HCT116 (cell line): Measurements from ENCODE around the gene SPATA17. TPM values are rescaled to one million over a fixed set of nuclear protein-coding genes. Genes with fewer than 3 reads are reported as not detected.

Source experiments
- ATAC-seq: fragments of 200-7000 bp; cut with Tn5 transposase; 2 replicates; pipeline ENCODE4 v1.9.1; 2020; ENCODE audit warnings: mild to moderate bottlenecking, moderate library complexity
- Bru-seq: library from RNA; stranded (reverse); fragments of 400-500 nt; gene quantifications from one replicate; lab custom pipeline; 2021; lab: Mats Ljungman, UMichigan
- BruChase-seq, 2 experiments: library from RNA; stranded (reverse); fragments of 400-500 nt; gene quantifications; one replicate each; lab custom pipeline; 2021; lab: Mats Ljungman, UMichigan
- BruUV-seq: library from RNA; stranded (reverse); fragments of 400-500 nt; replicated peaks from 2 replicates; lab custom pipeline; 2021; lab: Mats Ljungman, UMichigan
- CTCF ChIA-PET: fragments of 300-600 bp; sonication (Branson Sonifier 250); formaldehyde crosslinking; loops from one replicate; lab custom pipeline; 2021; ENCODE audit warnings: antibody characterized with exemption; lab: Charles Lee
- POLR2A ChIA-PET: fragments of 300-600, 350-600 bp; sonication (Branson Sonifier 250); formaldehyde crosslinking; loops from one replicate; lab custom pipeline; 2021; ENCODE audit warnings: antibody characterized with exemption; lab: Charles Lee
- RAD21 ChIA-PET, 2 experiments: fragments of 300-600 bp; sonication (Branson Sonifier 250); formaldehyde crosslinking; loops; one replicate each; lab custom pipeline; 2023; ENCODE audit warnings: low total read pairs in 2 of 2; ENCODE audit not compliant: uncharacterized antibody in 2 of 2, unreplicated experiment in 2 of 2, low non-redundant PET in 1 of 2; lab: Charles Lee
- DNase-seq: peaks from one replicate; pipeline ENCODE4 v3.0.0-alpha.2; 2010; ENCODE audit warnings: low read depth, low spot score
- H2AFZ ChIP-seq: fragments of 200-600 bp; shearing (Covaris generic), sonication (generic); 2 replicates; pipeline ENCODE4 v1.6.1; 2017; ENCODE audit warnings: low read depth, mixed run types, mixed read lengths, antibody characterized with exemption, low read length; ENCODE audit not compliant: poor library complexity, severe bottlenecking
- H3K27ac ChIP-seq: 2 replicates; pipeline ENCODE4 v1.5.1; 2012; ENCODE audit warnings: low read depth, low read length
- H3K27me3 ChIP-seq: fragments of 200-600 bp; sonication (generic); 2 replicates; pipeline ENCODE4 v1.6.1; 2016; ENCODE audit warnings: mixed run types, low read length, mixed read lengths; ENCODE audit not compliant: insufficient read depth
- H3K36me3 ChIP-seq, 2 experiments: fragments of 200-500 bp in 1 of 2; fragments of 200-600 bp in 1 of 2; sonication (Bioruptor generic) in 1 of 2; sonication (generic) in 1 of 2; 2 replicates each; pipeline versions ENCODE4 v1.5.1 to v1.6.1; 2014 to 2016; ENCODE audit warnings: low read length in 2 of 2, inconsistent platforms in 1 of 2, mixed read lengths in 1 of 2, mixed run types in 1 of 2; ENCODE audit not compliant: insufficient read depth in 2 of 2, control insufficient read depth in 1 of 2
- H3K4me1 ChIP-seq, 2 experiments: fragments of 200-600 bp in 1 of 2; sonication (generic) in 1 of 2; 2 replicates each; pipeline versions ENCODE4 v1.5.1 to v1.6.1; 2012 to 2017; ENCODE audit warnings: low read length in 2 of 2, inconsistent platforms in 1 of 2, mild to moderate bottlenecking in 1 of 2, mixed read lengths in 1 of 2, mixed run types in 1 of 2, moderate library complexity in 1 of 2; ENCODE audit not compliant: insufficient read depth in 2 of 2, control insufficient read depth in 1 of 2
- H3K4me2 ChIP-seq: fragments of 200-600 bp; sonication (generic); 2 replicates; pipeline ENCODE4 v1.6.1; 2017; ENCODE audit warnings: mixed run types, low read length, mixed read lengths
- H3K4me3 ChIP-seq, 2 experiments: fragments of 200-600 bp in 1 of 2; sonication (generic) in 1 of 2; replicated peaks in 1 of 2; 2 replicates each; pipeline ENCODE4 v1.5.1; 2011 to 2016; ENCODE audit warnings: low read length in 2 of 2, control low read depth in 1 of 2, low read depth in 1 of 2, mild to moderate bottlenecking in 1 of 2, mixed read lengths in 1 of 2, mixed run types in 1 of 2
- H3K79me2 ChIP-seq: fragments of 200-600 bp; sonication (generic); 2 replicates; pipeline ENCODE4 v1.6.1; 2017; ENCODE audit warnings: mild to moderate bottlenecking, mixed run types, low read length, moderate library complexity, mixed read lengths; ENCODE audit not compliant: insufficient read depth
- H3K9ac ChIP-seq: fragments of 200-600 bp; sonication (generic); 2 replicates; pipeline ENCODE4 v1.6.1; 2016; ENCODE audit warnings: low read length, mixed read lengths
- H3K9me2 ChIP-seq: fragments of 200-600 bp; sonication (generic), shearing (Covaris generic); 2 replicates; pipeline ENCODE4 v1.6.1; 2017; ENCODE audit warnings: mixed run types, mild to moderate bottlenecking, moderate library complexity; ENCODE audit not compliant: insufficient read depth
- H3K9me3 ChIP-seq, 2 experiments: fragments of 200-500 bp in 1 of 2; fragments of 200-600 bp in 1 of 2; sonication (Bioruptor generic) in 1 of 2; sonication (generic) in 1 of 2; 2 replicates each; pipeline ENCODE4 v1.6.1; 2014 to 2017; ENCODE audit warnings: low read length in 2 of 2, mixed read lengths in 2 of 2, inconsistent platforms in 1 of 2, low read depth in 1 of 2, mild to moderate bottlenecking in 1 of 2, mixed run types in 1 of 2, moderate library complexity in 1 of 2; ENCODE audit not compliant: control insufficient read depth in 1 of 2, insufficient read depth in 1 of 2
- H4K20me1 ChIP-seq: fragments of 200-600 bp; sonication (generic), shearing (Covaris generic); 2 replicates; pipeline ENCODE4 v1.6.1; 2017; ENCODE audit warnings: mixed run types, mild to moderate bottlenecking, moderate library complexity; ENCODE audit not compliant: insufficient read depth
- CBX3 ChIP-seq: IDR thresholded peaks from 2 replicates; pipeline ENCODE4 v1.6.1; 2012; ENCODE audit warnings: low read depth
- CTCF ChIP-seq, 3 experiments: fragments of 200-600 bp in 1 of 3; sonication (generic) in 1 of 3; IDR thresholded peaks in 2 of 3; conservative IDR thresholded peaks in 1 of 3; 2 replicates each; pipeline ENCODE4 v1.5.1; 2012 to 2017; ENCODE audit warnings: low read depth in 2 of 3, low read length in 2 of 3, antibody characterized with exemption in 1 of 3, borderline replicate concordance in 1 of 3, control low read depth in 1 of 3, mild to moderate bottlenecking in 1 of 3, mixed read lengths in 1 of 3, mixed run types in 1 of 3, moderate library complexity in 1 of 3; ENCODE audit not compliant: insufficient read depth in 1 of 3
- EGR1 ChIP-seq: IDR thresholded peaks from 2 replicates; pipeline ENCODE4 v1.6.1; 2012; ENCODE audit warnings: low read depth
- ELF1 ChIP-seq: IDR thresholded peaks from 2 replicates; pipeline ENCODE4 v1.6.1; 2012; ENCODE audit warnings: low read depth, borderline replicate concordance
- EZH2phosphoT487 ChIP-seq: fragments of 200-600 bp; IDR thresholded peaks from 2 replicates; pipeline ENCODE4 v1.6.1; 2018; ENCODE audit warnings: antibody characterized with exemption, borderline replicate concordance
- FOSL1 ChIP-seq: IDR thresholded peaks from 2 replicates; pipeline ENCODE4 v1.6.1; 2012; ENCODE audit warnings: low read depth
- JUND ChIP-seq: IDR thresholded peaks from 2 replicates; pipeline ENCODE4 v1.6.1; 2012
- POLR2A ChIP-seq: IDR thresholded peaks from 2 replicates; pipeline ENCODE4 v1.7.0; 2011; ENCODE audit warnings: borderline replicate concordance; ENCODE audit not compliant: insufficient read depth, insufficient read length; ENCODE audit errors: extremely low read depth
- POLR2AphosphoS5 ChIP-seq: IDR thresholded peaks from 2 replicates; pipeline ENCODE4 v1.6.1; 2011; ENCODE audit warnings: mild to moderate bottlenecking, low read depth, low read length, moderate library complexity
- RAD21 ChIP-seq: IDR thresholded peaks from 2 replicates; pipeline ENCODE4 v1.6.1; 2012; ENCODE audit warnings: low read depth, mild to moderate bottlenecking
- SP1 ChIP-seq: IDR thresholded peaks from 2 replicates; pipeline ENCODE4 v1.6.1; 2012; ENCODE audit warnings: low read depth
- SRF ChIP-seq: IDR thresholded peaks from 2 replicates; pipeline ENCODE4 v1.6.1; 2012; ENCODE audit warnings: low read depth
- TCF7L2 ChIP-seq: IDR thresholded peaks from 2 replicates; pipeline ENCODE4 v1.7.0; 2011; ENCODE audit warnings: borderline replicate concordance, inconsistent platforms; ENCODE audit not compliant: insufficient read depth, insufficient read length; ENCODE audit errors: extremely low read depth
- YY1 ChIP-seq: IDR thresholded peaks from 2 replicates; pipeline ENCODE4 v1.6.1; 2011; ENCODE audit warnings: low read length, low read depth, moderate library complexity, mild to moderate bottlenecking; ENCODE audit not compliant: insufficient replicate concordance; ENCODE audit errors: extremely low read depth
- ZFX ChIP-seq: fragments of 450-650 bp; IDR thresholded peaks from 2 replicates; pipeline ENCODE4 v1.6.1; 2017
- ZNF274 ChIP-seq: fragments of 200-500 bp; sonication (Bioruptor generic); IDR thresholded peaks from 2 replicates; pipeline ENCODE4 v1.6.1; 2014; ENCODE audit warnings: mild to moderate bottlenecking, low read depth, low read length, inconsistent platforms
- intact Hi-C: fragments of 100-400 bp; cut with micrococcal nuclease; formaldehyde crosslinking; loops from 2 replicates; pipeline ENCODE4 v1.10.0; 2022
- long read RNA-seq: library from polyadenylated mRNA; unstranded; transcript quantifications from one replicate; pipeline ENCODE4 v2.0.0, GENCODE V29; 2021; ENCODE audit not compliant: unreplicated experiment
- polyA plus RNA-seq: library from polyadenylated mRNA; unstranded; fragments of >200 nt; gene quantifications from 2 replicates; pipeline ENCODE4 v1.2.1, GENCODE V29; 2012; ENCODE audit warnings: missing spikeins
- total RNA-seq: library from RNA; stranded (reverse); gene quantifications from one replicate; pipeline ENCODE4 v1.2.1, GENCODE V29; 2021; ENCODE audit not compliant: unreplicated experiment
- TF ChIP-seq, protein P1 (sequence below): IDR thresholded peaks from 2 replicates; pipeline ENCODE4 v1.6.1; 2011; ENCODE audit warnings: mild to moderate bottlenecking, low read length, moderate library complexity; ENCODE audit not compliant: insufficient replicate concordance; ENCODE audit errors: extremely low read depth
- TF ChIP-seq, protein P2 (sequence below): IDR thresholded peaks from 2 replicates; pipeline ENCODE4 v1.6.1; 2012

The SPATA17 gene, protein sequence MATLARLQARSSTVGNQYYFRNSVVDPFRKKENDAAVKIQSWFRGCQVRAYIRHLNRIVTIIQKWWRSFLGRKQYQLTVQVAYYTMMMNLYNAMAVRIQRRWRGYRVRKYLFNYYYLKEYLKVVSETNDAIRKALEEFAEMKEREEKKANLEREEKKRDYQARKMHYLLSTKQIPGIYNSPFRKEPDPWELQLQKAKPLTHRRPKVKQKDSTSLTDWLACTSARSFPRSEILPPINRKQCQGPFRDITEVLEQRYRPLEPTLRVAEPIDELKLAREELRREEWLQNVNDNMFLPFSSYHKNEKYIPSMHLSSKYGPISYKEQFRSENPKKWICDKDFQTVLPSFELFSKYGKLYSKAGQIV
- total RNA-seq (2.5 TPM), Bru-seq, nascent RNA (percentile 43 among the genes with signal in this experiment), BruChase-seq, experiment 1, labeled RNA remaining after a 6-hour chase (percentile 25 among the genes with signal in this experiment), BruChase-seq, experiment 2, labeled RNA remaining after a 2-hour chase (percentile 35 among the genes with signal in this experiment)
- polyA plus RNA-seq, result 0.76 and 1.3 TPM in 2 replicates
- long read RNA-seq, partial matches to known transcripts, result 1 of 3 reads
- long read RNA-seq, other reads (novel, unspliced or antisense), result 2 of 3 reads

DNA sequence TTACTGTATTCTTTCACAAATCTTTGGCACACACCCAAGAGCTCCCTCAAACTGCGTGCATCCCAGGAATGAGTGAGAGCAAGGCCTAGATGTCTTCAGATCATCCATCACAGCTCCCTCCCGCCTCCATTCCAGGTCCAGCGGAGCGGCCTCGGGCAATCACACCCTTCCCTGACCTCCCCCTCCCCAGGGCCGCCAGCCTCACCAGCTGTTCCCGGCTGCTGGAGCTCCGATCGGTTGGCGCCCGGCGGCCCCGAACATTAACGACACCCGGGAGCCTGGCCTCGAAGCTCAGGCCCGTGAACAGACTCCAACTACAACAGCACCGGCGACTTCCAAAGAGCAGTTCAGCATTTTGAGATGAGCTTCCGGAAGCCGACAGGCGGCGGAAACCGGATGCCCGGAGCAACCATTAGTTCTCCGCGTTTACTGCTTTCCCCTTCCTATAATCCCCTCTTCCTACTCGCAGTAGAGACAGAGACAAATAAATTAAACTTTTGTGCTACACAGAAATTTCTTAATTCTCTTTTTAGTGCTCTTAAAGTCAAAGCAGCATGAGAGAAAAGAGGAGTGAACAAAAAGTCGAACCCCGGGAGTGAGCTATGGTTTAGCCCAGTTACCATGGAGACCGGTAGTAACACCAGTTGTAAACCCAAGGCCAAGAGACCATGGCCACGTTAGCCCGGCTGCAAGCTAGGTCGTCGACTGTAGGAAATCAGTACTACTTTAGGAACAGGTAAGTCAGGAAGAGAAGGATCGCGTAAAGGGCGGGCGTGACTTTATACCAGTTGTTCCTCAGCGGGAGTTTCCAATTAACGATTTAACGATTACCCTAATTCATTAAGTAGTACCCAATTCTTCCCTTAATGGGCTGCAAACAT, at the start of gene SPATA17, which contains the start of gene GPATCH2:
TSS of gene SPATA17 (plus strand) at position 634 of the 881 bp plus-strand sequence. CDS start at position 669, 35 bp downstream.
TSS of gene GPATCH2 (minus strand) at position 380 of the 881 bp plus-strand sequence. CDS start at position 261, 119 bp downstream.
- Histone ChIP-seq H3K9ac (peak within 1 kb of the TSS; percentile 77), H2AFZ (peak within 1 kb of the TSS; percentile 96), H3K36me3 (no peaks in the 10 kb centered on the region), H4K20me1 (peaks cover 7% of the 10 kb centered on the region; the same call in 1 of the 2 replicates), H3K9me3 (no peaks in the 10 kb centered on the region), H3K4me1 (peaks cover 0 to 12% of the 10 kb centered on the region in 2 experiments; a peak in 1 of 4 replicates), H3K27me3 (no peaks in the 10 kb centered on the region), H3K27ac (peak within 1 kb of the TSS; percentile 63), H3K4me2 (peak within 1 kb of the TSS; percentile 94), H3K79me2 (peaks cover 49% of the 10 kb centered on the region), H3K4me3 (peak within 1 kb of the TSS; percentile 73 to 83), H3K9me2 (no peaks in the 10 kb centered on the region)
- CTCF ChIA-PET, result interaction anchor here (0.6 to 0.8 kb wide), 2 partner anchors 9 to 186 kb away, joined by 3 read pairs; no protein-coding TSS in a partner anchor
- RAD21 ChIA-PET, result no interaction called here
- ATAC-seq, result peak; percentile 89
- DNase-seq, result peak; percentile 83
- intact Hi-C loops, result loop anchor here (10.0 kb wide), 1 partner anchor 654 kb away; the partner anchor contains the start of gene RRP15
- no TSS peak for BruUV-seq
- POLR2A ChIA-PET, result interaction anchor here (0.6 to 1.6 kb wide), 6 partner anchors 9 to 83 kb away, joined by 3 to 6 read pairs (median 4); no protein-coding TSS in a partner anchor
- TF ChIP-seq CBX3 (no peak), FOSL1 (no peak), SP1 (peak; percentile 52; the same call in 1 of the 2 replicates), ZNF274 (no peak), ZFX (peak; percentile 69), RAD21 (no peak), EGR1 (no peak), SRF (no peak), ELF1 (peak; percentile 33), EZH2phosphoT487 (no peak), TCF7L2 (peak; percentile 64), YY1 (peak; percentile 69), CTCF (IDR thresholded peaks at IDR 0.05 in 2 of 3, conservative IDR thresholded peaks at IDR 0.05 in 1 of 3; ENCODE audit: borderline replicate concordance in 1 of 3, insufficient read depth in 1 of 3, low read depth in 2 of 3, low read length in 2 of 3) (peak in 2 of 3 experiments; percentile 6 to 30; a peak in 1 of 6 replicates), JUND (peak; percentile 69), POLR2A (peak; percentile 79), POLR2AphosphoS5 (peak; percentile 91)
- TF ChIP-seq, protein P1, sequence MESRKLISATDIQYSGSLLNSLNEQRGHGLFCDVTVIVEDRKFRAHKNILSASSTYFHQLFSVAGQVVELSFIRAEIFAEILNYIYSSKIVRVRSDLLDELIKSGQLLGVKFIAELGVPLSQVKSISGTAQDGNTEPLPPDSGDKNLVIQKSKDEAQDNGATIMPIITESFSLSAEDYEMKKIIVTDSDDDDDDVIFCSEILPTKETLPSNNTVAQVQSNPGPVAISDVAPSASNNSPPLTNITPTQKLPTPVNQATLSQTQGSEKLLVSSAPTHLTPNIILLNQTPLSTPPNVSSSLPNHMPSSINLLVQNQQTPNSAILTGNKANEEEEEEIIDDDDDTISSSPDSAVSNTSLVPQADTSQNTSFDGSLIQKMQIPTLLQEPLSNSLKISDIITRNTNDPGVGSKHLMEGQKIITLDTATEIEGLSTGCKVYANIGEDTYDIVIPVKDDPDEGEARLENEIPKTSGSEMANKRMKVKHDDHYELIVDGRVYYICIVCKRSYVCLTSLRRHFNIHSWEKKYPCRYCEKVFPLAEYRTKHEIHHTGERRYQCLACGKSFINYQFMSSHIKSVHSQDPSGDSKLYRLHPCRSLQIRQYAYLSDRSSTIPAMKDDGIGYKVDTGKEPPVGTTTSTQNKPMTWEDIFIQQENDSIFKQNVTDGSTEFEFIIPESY, result no peak
- TF ChIP-seq, protein P2, sequence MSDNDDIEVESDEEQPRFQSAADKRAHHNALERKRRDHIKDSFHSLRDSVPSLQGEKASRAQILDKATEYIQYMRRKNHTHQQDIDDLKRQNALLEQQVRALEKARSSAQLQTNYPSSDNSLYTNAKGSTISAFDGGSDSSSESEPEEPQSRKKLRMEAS, result peak; percentile 79
